Mesodermal cell (in vitro differentiated cells): ENCODE results near the gene YRDC. TPM values are rescaled to one million over a fixed set of nuclear protein-coding genes. Genes with fewer than 3 reads are reported as not detected.

Experiments used
- H3K27ac ChIP-seq: 2 replicates; pipeline ENCODE4 v1.7.0; 2013; ENCODE audit warnings: mild to moderate bottlenecking, low read depth, low read length, moderate library complexity; ENCODE audit not compliant: severe bottlenecking
- H3K36me3 ChIP-seq: 2 replicates; pipeline ENCODE4 v1.7.1; 2013; ENCODE audit warnings: mild to moderate bottlenecking, low read length, moderate library complexity; ENCODE audit not compliant: control insufficient read depth, insufficient read depth
- H3K4me1 ChIP-seq: one replicate; pipeline ENCODE4 v1.7.1; 2013; ENCODE audit warnings: mild to moderate bottlenecking, low read length; ENCODE audit not compliant: insufficient read depth, control insufficient read depth, poor library complexity, severe bottlenecking
- H3K4me3 ChIP-seq: 2 replicates; pipeline ENCODE4 v1.7.0; 2013; ENCODE audit warnings: low read length, control low read depth, mild to moderate bottlenecking; ENCODE audit not compliant: insufficient read depth, poor library complexity, severe bottlenecking; ENCODE audit errors: extremely low read depth
- H3K9me3 ChIP-seq: 2 replicates; pipeline ENCODE4 v1.7.1; 2013; ENCODE audit warnings: mild to moderate bottlenecking, low read length, moderate library complexity; ENCODE audit not compliant: control insufficient read depth
- WGBS, 2 experiments: methylation state at CpG; one replicate each; pipeline ENCODE4 v1.1.5; 2013; ENCODE audit warnings: missing lambda C conversion rate in 2 of 2; ENCODE audit not compliant: insufficient coverage in 2 of 2; 5-methylcytosine and 5-hydroxymethylcytosine counted together
- polyA plus RNA-seq, 2 experiments: library from polyadenylated mRNA; stranded (reverse); fragments of 50-300 nt; gene quantifications; one replicate each; pipeline ENCODE4 v1.2.3, GENCODE V29; 2013

YRDC gene
- polyA plus RNA-seq (2013, experiment 1 of 2), result 19.6 TPM
- 16.0 TPM for polyA plus RNA-seq (2013, experiment 2 of 2)

GRCh38 chr1:37807555-37808368 lies at the start of gene YRDC, which contains the start of gene C1orf122:
Gene YRDC, minus strand, starts transcription at chr1:37808208. Its CDS starts 28 bp downstream, at chr1:37808180.
Gene C1orf122, plus strand, starts transcription at chr1:37807790. Its CDS starts 615 bp downstream, at chr1:37808405.
- 0% methylated on average over 69 to 84 of the region's 95 CpGs for WGBS, 2 experiments
- Histone ChIP-seq H3K27ac (peak within 1 kb of the TSS; percentile 77), H3K36me3 (peaks cover 54% of the 10 kb centered on the region), H3K4me1 (peaks cover 4% of the 10 kb centered on the region), H3K4me3 (peak within 1 kb of the TSS; percentile 80), H3K9me3 (no peaks in the 10 kb centered on the region)

- no peaks in the 10 kb centered on the region for H3K9me3 ChIP-seq
- 82 to 90% methylated on average over 5 to 6 of the region's 6 CpGs for WGBS, 2 experiments
- no peak overlapping the region for H3K27ac ChIP-seq
- H3K36me3 ChIP-seq, result peaks cover 48% of the 10 kb centered on the region
- H3K4me3 ChIP-seq, result no peak overlapping the region
- no peaks in the 10 kb centered on the region for H3K4me1 ChIP-seq
These were observed 46.4 kb upstream of the YRDC start for GRCh38 chr1:37854406-37854805.

DNA sequence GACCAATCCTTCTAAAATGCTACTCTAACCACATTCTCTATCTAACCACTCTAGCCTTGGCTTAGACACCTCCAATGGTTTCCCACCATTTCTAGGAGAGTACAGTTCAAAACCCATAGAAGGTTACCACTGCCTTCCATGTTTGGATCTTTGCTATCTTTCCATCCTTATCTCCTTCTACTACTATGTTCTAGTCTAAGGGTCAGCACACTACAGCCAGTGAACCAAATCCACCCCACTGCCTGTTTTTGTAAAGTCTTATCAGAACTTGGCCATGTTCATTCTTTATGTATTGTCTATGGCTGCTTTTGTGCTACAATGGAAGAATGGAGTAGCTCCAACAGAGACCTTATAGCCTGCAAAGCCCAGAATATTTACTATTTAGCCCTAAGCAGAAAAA lies 45.1 kb upstream of the YRDC start:
- H3K36me3 ChIP-seq, result peaks cover 53% of the 10 kb centered on the region

DNA sequence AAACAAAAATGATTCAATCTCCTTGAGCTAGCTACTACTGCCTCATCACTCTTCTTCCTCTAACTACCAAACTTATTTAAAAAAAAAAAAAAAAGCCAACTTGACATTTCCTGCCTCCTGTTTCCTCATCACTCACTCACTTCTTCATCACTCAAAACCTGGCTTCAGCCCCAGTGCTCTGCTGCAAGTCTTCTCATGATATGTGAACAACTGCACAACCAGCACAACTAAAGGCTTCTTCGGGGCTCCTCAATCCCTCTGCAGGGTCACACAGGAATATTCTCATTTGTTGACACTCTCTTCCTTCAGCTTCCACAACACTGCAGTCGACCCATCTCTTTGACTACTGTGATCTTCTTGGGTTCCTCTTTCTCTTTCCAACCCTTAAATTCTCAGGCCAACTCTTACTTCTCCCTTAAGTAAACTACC lies 43.8 kb upstream of the YRDC start:
- Histone ChIP-seq H3K36me3 (peaks cover 56% of the 10 kb centered on the region), H3K27ac (no peak overlapping the region), H3K4me3 (no peak overlapping the region), H3K9me3 (no peaks in the 10 kb centered on the region), H3K4me1 (no peaks in the 10 kb centered on the region)
- 87 to 94% methylated on average over 2 of the region's 2 CpGs for WGBS, 2 experiments

More for the DNA sequence above, 45.1 kb upstream of the YRDC start:
- no peak overlapping the region for H3K4me3 ChIP-seq
- no peaks in the 10 kb centered on the region for H3K4me1 ChIP-seq
- H3K9me3 ChIP-seq, result no peaks in the 10 kb centered on the region
- H3K27ac ChIP-seq, result no peak overlapping the region

DNA sequence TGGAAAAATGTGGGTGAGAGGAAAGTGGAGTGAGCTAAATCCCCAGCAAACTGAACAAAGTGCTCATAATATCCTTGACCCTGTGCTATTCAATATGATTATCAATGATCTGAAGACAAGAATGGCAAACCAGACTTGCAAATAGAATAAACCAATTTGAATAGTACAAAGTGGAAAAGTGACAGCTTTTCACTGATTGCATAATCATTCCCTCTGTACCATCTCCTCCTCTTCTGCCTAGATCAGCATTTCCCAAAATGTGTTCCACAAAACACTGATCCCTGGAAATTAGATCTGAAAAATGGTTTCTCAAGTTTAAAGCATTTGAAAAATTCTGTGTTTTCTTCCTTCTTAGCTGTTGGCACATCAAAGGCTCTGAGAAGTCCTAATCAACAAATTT lies 43.3 kb upstream of the YRDC start:
- Histone ChIP-seq H3K4me1 (no peaks in the 10 kb centered on the region), H3K4me3 (no peak overlapping the region), H3K9me3 (no peaks in the 10 kb centered on the region), H3K36me3 (peaks cover 55% of the 10 kb centered on the region), H3K27ac (no peak overlapping the region)

- peaks cover 55% of the 10 kb centered on the region for H3K36me3 ChIP-seq
- no peak overlapping the region for H3K27ac ChIP-seq
- H3K4me3 ChIP-seq, result no peak overlapping the region
- WGBS, 2 experiments, result 93 to 100% methylated on average over 3 of the region's 6 CpGs
- H3K4me1 ChIP-seq, result no peaks in the 10 kb centered on the region
- H3K9me3 ChIP-seq, result no peaks in the 10 kb centered on the region
These were observed 42.4 kb upstream of the YRDC start for GRCh38 chr1:37850352-37850955.

GRCh38 chr1:37849480-37849879 lies 41.5 kb upstream of the YRDC start:
- Histone ChIP-seq H3K36me3 (peaks cover 52% of the 10 kb centered on the region), H3K27ac (no peak overlapping the region), H3K9me3 (no peaks in the 10 kb centered on the region), H3K4me3 (no peak overlapping the region), H3K4me1 (no peaks in the 10 kb centered on the region)
- 86% methylated on average over 1 of the region's 3 CpGs; no CpG with 5 or more reads in 1 of the 2 experiments for WGBS, 2 experiments

DNA sequence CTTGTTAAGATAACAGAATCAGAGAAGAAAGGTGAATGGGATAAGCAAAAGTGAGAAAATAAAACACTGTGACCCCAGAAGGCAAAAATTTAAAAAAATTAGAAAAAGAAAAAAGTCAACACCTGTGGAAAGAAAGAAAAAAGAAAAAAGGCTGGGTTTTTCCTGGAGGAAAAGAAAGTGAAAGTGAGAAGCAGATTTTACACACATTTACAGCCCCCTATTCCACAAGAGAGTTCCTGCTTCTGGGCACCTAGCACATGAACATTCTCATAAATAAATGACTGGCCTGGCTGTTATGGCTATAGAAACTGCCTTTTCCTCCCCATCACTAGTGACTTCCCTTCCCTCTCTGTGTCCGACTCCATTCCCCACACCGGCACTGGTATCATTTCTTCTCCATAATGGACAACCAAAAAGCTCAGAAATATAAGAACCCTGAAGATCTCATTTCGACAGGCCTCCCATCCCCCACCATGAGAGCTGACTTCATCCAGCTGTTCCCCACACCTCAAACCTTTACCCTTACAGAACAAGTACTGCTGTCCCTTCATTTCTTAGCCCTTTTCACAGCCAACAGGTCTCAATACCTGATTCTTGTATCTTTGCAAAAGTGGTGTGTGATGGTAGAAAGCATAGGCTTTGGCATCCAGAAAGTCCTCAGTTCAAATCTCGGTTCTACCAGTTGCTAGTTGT lies 38.8 kb upstream of the YRDC start:
- peaks cover 49% of the 10 kb centered on the region for H3K36me3 ChIP-seq
- no peaks in the 10 kb centered on the region for H3K9me3 ChIP-seq
- H3K4me1 ChIP-seq, result no peaks in the 10 kb centered on the region
- no peak overlapping the region for H3K27ac ChIP-seq
- WGBS, 2 experiments, result 93 to 96% methylated on average over 3 of the region's 4 CpGs
- H3K4me3 ChIP-seq, result no peak overlapping the region

- Histone ChIP-seq H3K4me3 (no peak overlapping the region), H3K27ac (no peak overlapping the region), H3K36me3 (peaks cover 54% of the 10 kb centered on the region), H3K9me3 (no peaks in the 10 kb centered on the region), H3K4me1 (no peaks in the 10 kb centered on the region)
- 100% methylated on average over 1 of the region's 3 CpGs; no CpG with 5 or more reads in 1 of the 2 experiments for WGBS, 2 experiments
These were observed 37.8 kb upstream of the YRDC start for GRCh38 chr1:37845786-37846185.

DNA sequence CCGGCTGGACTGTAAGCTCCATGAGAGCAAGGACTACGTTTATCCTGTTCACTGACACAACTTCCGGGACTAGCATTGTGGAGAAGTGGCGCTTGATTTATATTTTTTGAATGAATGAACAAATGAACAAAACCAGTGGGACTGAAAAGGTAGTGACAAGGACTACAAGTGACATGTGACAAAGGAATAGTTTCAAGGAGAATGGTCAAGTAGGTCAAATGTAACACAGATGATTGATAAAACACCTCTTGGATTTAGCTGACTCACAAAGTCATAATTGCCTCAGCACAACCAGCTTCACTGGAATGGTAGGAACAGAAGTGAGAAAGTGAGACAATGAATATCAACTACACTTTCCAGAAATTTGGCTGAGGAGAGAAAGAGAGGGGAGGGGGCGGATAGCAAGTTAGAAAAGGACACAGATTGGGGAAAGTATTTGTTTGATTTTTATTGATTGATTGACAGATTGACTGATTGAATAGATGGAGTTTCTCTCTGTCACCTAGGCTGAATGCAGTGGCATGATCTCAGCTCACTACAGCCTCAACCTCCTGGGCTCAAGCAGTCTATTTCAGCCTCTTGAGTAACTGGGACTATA lies 37.1 kb upstream of the YRDC start:
- Histone ChIP-seq H3K9me3 (no peaks in the 10 kb centered on the region), H3K36me3 (peaks cover 57% of the 10 kb centered on the region), H3K4me1 (no peaks in the 10 kb centered on the region), H3K4me3 (no peak overlapping the region), H3K27ac (no peak overlapping the region)
- 94 to 98% methylated on average over 3 to 4 of the region's 5 CpGs for WGBS, 2 experiments
